ENCODE data around the gene MECR. TPM values are rescaled to one million over a fixed set of nuclear protein-coding genes. Genes with fewer than 3 reads are reported as not detected.

Gene MECR
- total RNA-seq, 1 experiment from 2014 or later = 25.3 TPM

DNA sequence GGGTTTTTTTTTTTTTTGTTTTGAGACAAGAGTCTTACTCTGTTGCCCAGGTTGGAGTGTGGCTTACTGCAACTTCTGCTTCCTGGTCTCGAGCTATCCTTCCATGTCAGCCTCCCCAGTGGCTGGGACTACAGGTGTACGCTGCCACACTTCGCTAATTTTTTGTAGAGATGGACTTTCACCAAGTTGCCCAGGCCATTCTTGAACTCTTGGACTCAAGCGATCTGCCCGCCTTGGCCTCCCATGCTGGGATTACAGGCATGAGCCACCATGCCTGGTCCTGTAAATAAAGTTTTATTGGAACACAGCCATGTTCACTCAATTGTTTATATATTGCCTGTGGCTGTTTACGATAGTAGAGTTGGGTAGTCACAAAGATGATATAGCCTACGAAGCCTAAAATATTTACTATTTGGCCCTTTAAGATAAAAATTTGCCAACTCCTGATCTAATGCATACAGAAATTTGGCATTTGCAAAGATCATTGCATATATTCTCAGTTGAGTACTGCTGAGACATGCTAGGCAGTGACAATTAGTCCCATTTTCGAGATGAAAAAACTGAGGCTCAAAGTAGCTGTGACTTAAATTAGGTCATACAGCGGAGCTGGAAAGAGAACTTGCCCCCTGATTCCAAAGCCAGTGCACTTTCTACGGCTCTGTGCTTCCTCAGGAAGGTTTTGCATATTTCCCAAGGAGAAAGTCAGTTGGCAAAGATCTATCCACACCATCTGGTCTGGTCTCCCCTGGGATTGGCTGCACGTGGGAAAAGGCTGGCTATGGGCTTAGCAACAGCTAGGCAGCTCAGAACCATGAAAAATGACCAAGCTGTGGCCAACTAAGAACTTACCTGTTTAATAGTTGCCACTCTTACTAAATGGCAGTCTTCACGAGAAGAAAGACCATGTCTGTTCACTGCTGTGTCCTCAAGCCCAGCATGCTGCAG, 19.4 kb downstream of the MECR start:
- Histone ChIP-seq H4K20me1 (ENCODE audit: insufficient read depth, low read depth, low read length) (no peaks in the 10 kb centered on the region), H3K27me3 (ENCODE audit: low read length) (no peaks in the 10 kb centered on the region), H3K9me2 (replicated peaks; ENCODE audit: insufficient read depth, low read length) (no peaks in the 10 kb centered on the region), H3K79me2 (ENCODE audit: low read length) (no peaks in the 10 kb centered on the region), H3K27ac (ENCODE audit: low read length) (no peak overlapping the region), H3K4me2 (ENCODE audit: low read depth, low read length, poor library complexity, severe bottlenecking) (no peak overlapping the region), H3K9me3 (ENCODE audit: low read length) (no peaks in the 10 kb centered on the region), H3K9ac (ENCODE audit: low read length) (no peak overlapping the region), H2AFZ (ENCODE audit: low read length) (no peak overlapping the region), H3K4me1 (ENCODE audit: low read length) (no peaks in the 10 kb centered on the region; the same call in 1 of the 2 replicates), H3K36me3 (ENCODE audit: insufficient read depth, low read length) (peaks cover 8% of the 10 kb centered on the region; the same call in 1 of the 2 replicates), H3K4me3 (ENCODE audit: low read length) (no peak overlapping the region)
- DNase-seq = no peak

DNA sequence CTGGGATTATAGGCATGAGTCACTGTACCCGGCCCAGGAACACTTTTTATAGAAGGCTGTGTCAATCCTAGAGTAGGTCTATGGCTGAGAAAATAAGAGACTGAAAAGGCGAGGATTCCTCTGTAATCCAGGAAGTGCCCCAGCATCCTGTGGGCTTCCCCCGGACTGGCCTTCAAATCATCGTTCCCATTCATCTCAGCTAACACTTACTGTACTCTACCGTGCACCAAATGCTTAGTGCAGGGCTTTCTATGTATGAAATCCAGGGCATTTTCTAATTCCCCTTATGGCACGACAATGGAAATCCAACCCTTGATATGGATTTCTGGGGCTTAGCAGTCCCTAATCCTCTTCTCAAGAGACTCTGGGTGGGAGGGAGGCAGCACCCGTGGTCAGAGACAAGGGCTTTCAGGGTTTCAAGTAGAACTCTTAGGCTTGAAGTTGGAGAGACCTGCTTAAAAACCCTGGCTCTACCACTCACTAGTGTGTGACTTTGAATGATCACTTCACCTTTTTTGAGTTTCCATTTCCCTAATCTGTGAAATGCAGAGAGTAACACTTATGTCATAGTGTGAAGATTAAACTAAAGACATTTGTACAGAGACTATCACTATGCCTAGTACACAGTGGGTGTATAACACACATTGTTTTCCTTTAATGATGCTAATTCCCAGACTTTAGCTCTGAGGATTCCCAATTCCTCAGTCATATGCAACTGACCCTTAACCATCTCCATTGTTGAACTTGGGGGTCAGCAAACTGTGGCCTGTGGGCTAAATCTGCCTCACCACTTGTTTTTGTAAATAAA, 20.3 kb downstream of the MECR start:
- Histone ChIP-seq H3K9ac (ENCODE audit: low read length) (no peak overlapping the region), H3K4me2 (ENCODE audit: low read depth, low read length, poor library complexity, severe bottlenecking) (no peak overlapping the region), H4K20me1 (ENCODE audit: insufficient read depth, low read depth, low read length) (no peaks in the 10 kb centered on the region), H3K9me3 (ENCODE audit: low read length) (no peaks in the 10 kb centered on the region), H3K79me2 (ENCODE audit: low read length) (no peaks in the 10 kb centered on the region), H3K9me2 (replicated peaks; ENCODE audit: insufficient read depth, low read length) (no peaks in the 10 kb centered on the region), H3K27ac (ENCODE audit: low read length) (no peak overlapping the region), H3K4me1 (ENCODE audit: low read length) (no peaks in the 10 kb centered on the region; the same call in 1 of the 2 replicates), H3K36me3 (ENCODE audit: insufficient read depth, low read length) (peaks cover 8% of the 10 kb centered on the region; the same call in 1 of the 2 replicates), H2AFZ (ENCODE audit: low read length) (no peak overlapping the region), H3K4me3 (ENCODE audit: low read length) (no peak overlapping the region), H3K27me3 (ENCODE audit: low read length) (no peaks in the 10 kb centered on the region)
- DNase-seq = no peak

DNA sequence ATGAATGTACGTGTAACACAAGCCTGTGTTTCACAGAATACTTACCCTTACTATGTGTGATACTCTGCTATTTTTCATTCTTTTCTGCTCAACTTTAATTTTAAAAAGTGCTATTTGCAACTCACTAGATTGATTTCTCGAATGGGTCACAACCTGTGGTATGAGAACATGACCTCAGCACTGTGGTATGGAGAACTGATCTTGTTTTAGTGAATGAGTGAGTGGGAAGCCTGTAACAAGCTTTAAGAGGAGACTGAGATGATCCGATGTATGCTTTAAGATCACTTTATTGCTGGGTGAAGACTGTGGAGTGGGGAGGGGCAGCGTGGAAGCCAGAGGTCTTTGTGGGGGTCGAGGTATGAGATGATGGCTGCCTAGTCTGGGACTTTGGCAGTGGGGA, 21.6 kb downstream of the MECR start:
- H3K4me3 ChIP-seq (ENCODE audit: low read length) = no peak overlapping the region
- H3K27me3 ChIP-seq (ENCODE audit: low read length) = no peaks in the 10 kb centered on the region
- no peaks in the 10 kb centered on the region for H3K9me3 ChIP-seq (ENCODE audit: low read length)
- no peak overlapping the region for H3K27ac ChIP-seq (ENCODE audit: low read length)
- H2AFZ ChIP-seq (ENCODE audit: low read length) = no peak overlapping the region
- H3K9me2 ChIP-seq (replicated peaks; ENCODE audit: insufficient read depth, low read length) = no peaks in the 10 kb centered on the region
- no peaks in the 10 kb centered on the region for H4K20me1 ChIP-seq (ENCODE audit: insufficient read depth, low read depth, low read length)
- no peak for DNase-seq
- H3K79me2 ChIP-seq (ENCODE audit: low read length) = no peaks in the 10 kb centered on the region
- no peak overlapping the region for H3K4me2 ChIP-seq (ENCODE audit: low read depth, low read length, poor library complexity, severe bottlenecking)
- H3K4me1 ChIP-seq (ENCODE audit: low read length) = no peaks in the 10 kb centered on the region; the same call in 1 of the 2 replicates
- no peak overlapping the region for H3K9ac ChIP-seq (ENCODE audit: low read length)
- peaks cover 5% of the 10 kb centered on the region; the same call in 1 of the 2 replicates for H3K36me3 ChIP-seq (ENCODE audit: insufficient read depth, low read length)

DNA sequence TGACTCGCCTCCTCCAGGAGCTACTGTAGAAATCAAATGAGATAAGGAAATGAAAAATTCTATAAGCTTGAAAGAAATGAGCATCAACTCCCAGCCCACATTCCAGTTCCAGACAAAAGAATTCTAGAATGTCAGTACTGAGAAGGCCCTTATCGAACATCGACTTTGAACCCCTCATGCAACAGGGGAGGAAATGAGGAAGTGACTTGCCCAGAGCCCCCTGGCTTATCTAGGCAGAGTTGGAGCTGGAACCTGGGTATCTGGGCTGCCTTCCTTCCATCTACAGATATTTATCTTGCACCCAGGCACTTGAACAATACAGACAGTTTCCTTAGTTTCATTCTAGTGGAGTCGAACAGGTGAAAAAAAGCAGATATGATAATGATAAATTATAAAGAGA, 22.3 kb downstream of the MECR start:
- no peaks in the 10 kb centered on the region for H3K9me2 ChIP-seq (replicated peaks; ENCODE audit: insufficient read depth, low read length)
- no peak overlapping the region for H2AFZ ChIP-seq (ENCODE audit: low read length)
- H4K20me1 ChIP-seq (ENCODE audit: insufficient read depth, low read depth, low read length) = no peaks in the 10 kb centered on the region
- H3K27me3 ChIP-seq (ENCODE audit: low read length) = no peaks in the 10 kb centered on the region
- H3K9me3 ChIP-seq (ENCODE audit: low read length) = no peaks in the 10 kb centered on the region
- no peak overlapping the region for H3K4me2 ChIP-seq (ENCODE audit: low read depth, low read length, poor library complexity, severe bottlenecking)
- H3K4me1 ChIP-seq (ENCODE audit: low read length) = no peaks in the 10 kb centered on the region; the same call in 1 of the 2 replicates
- no peaks in the 10 kb centered on the region for H3K79me2 ChIP-seq (ENCODE audit: low read length)
- no peak for DNase-seq
- no peak overlapping the region for H3K4me3 ChIP-seq (ENCODE audit: low read length)
- H3K27ac ChIP-seq (ENCODE audit: low read length) = no peak overlapping the region
- no peak overlapping the region for H3K9ac ChIP-seq (ENCODE audit: low read length)
- peaks cover 7% of the 10 kb centered on the region; the same call in 1 of the 2 replicates for H3K36me3 ChIP-seq (ENCODE audit: insufficient read depth, low read length)

DNA sequence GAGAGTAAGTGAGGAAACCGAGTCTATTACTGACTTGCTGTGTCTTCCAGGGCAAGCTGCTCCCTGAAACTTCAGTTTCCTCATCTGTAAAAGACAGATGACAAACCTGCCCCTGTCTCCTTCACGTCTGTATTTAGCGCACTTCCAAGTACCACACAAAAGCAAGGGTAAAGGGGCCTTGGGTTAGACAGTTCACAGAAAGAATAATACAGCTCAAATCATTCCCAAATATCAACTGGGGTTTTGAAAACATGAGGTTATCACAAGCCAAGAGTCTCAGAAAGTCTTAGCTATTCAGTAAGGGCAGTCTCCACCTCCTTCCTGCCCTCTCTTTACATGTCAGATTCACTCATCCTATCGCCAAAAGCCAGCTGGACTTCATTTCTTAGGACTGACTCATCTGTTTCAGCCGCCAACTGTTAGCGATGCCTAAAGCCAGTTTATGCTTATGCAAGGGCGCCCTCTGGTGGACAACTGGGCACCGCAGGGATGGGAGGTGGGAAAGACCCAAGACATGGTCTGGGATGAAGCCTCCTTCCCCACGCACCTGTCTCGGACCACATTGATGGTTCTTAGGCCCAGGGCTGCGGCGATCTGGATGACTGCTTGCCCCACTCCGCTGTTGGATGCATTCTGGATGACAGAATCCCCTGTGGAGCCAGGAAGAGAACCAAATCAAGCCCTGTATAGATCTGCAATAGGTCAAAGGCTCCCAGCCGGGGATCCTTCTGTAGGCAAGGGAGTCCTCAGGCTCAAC, 28.0 kb downstream of the MECR start:
- Histone ChIP-seq H3K4me1 (ENCODE audit: low read length) (no peaks in the 10 kb centered on the region), H3K27ac (ENCODE audit: low read length) (no peak overlapping the region), H3K9me2 (replicated peaks; ENCODE audit: insufficient read depth, low read length) (no peaks in the 10 kb centered on the region), H3K9ac (ENCODE audit: low read length) (no peak overlapping the region), H4K20me1 (ENCODE audit: insufficient read depth, low read depth, low read length) (peaks cover 4% of the 10 kb centered on the region), H3K4me2 (ENCODE audit: low read depth, low read length, poor library complexity, severe bottlenecking) (no peak overlapping the region), H3K4me3 (ENCODE audit: low read length) (no peak overlapping the region), H2AFZ (ENCODE audit: low read length) (no peak overlapping the region), H3K36me3 (ENCODE audit: insufficient read depth, low read length) (peaks cover 25% of the 10 kb centered on the region), H3K27me3 (ENCODE audit: low read length) (no peaks in the 10 kb centered on the region), H3K9me3 (ENCODE audit: low read length) (no peaks in the 10 kb centered on the region), H3K79me2 (ENCODE audit: low read length) (no peaks in the 10 kb centered on the region)
- peak; percentile 93 for DNase-seq

DNA sequence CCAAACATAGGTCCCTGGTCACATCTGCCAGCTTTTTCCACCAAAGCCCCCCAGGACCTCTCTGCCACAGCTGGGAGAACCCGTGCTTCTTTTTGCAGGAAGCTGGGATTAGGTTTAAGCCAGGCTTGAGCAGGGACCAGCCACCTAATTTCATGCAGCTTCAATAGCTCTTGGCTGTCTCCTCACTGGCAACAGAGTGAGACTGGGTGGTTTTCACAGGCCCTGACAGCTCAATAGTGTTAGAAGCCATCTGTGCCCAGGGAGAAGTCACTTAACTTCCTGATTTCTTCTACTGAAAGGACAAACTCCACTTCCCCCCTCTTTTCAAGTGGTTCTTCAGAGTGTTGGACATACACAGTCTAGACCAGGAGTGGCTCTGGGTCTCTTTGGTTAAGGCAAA, 28.7 kb downstream of the MECR start:
- Histone ChIP-seq H3K27ac (ENCODE audit: low read length) (no peak overlapping the region), H3K36me3 (ENCODE audit: insufficient read depth, low read length) (peaks cover 25% of the 10 kb centered on the region), H3K79me2 (ENCODE audit: low read length) (no peaks in the 10 kb centered on the region), H3K9me3 (ENCODE audit: low read length) (no peaks in the 10 kb centered on the region), H3K9me2 (replicated peaks; ENCODE audit: insufficient read depth, low read length) (no peaks in the 10 kb centered on the region), H3K4me3 (ENCODE audit: low read length) (no peak overlapping the region), H2AFZ (ENCODE audit: low read length) (no peak overlapping the region), H3K4me2 (ENCODE audit: low read depth, low read length, poor library complexity, severe bottlenecking) (no peak overlapping the region), H4K20me1 (ENCODE audit: insufficient read depth, low read depth, low read length) (peaks cover 4% of the 10 kb centered on the region), H3K4me1 (ENCODE audit: low read length) (no peaks in the 10 kb centered on the region), H3K9ac (ENCODE audit: low read length) (no peak overlapping the region), H3K27me3 (ENCODE audit: low read length) (no peaks in the 10 kb centered on the region)
- no peak for DNase-seq

DNA sequence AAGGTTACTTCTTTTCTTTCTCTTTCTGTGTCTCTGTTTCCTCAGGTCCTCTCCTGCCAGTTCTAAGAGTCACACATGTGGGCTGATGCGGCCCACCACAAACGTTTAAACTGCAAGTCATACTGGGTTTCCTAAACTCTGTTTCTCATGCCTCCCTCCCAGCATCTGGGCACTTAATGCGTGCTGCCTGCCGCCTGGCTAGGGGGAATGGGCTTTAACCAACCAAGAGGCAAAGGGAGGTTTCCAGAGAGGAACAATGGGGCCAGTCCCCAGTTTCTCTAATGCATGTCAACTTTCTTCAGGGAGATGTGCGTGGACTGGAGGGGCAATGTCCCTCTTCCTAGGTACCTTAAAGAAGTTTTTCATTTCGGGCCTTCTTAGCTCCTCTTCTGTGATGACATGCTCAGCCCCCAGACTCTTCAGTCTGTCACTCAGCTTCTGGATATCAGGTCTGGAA, 29.1 kb downstream of the MECR start:
- DNase-seq = no peak
- no peak overlapping the region for H3K9ac ChIP-seq (ENCODE audit: low read length)
- H3K4me1 ChIP-seq (ENCODE audit: low read length) = no peaks in the 10 kb centered on the region

More for the DNA sequence above, 29.1 kb downstream of the MECR start:
- Histone ChIP-seq H2AFZ (ENCODE audit: low read length) (no peak overlapping the region), H3K27me3 (ENCODE audit: low read length) (no peaks in the 10 kb centered on the region), H3K9me3 (ENCODE audit: low read length) (no peaks in the 10 kb centered on the region), H3K36me3 (ENCODE audit: insufficient read depth, low read length) (peaks cover 25% of the 10 kb centered on the region), H3K9me2 (replicated peaks; ENCODE audit: insufficient read depth, low read length) (no peaks in the 10 kb centered on the region), H3K4me2 (ENCODE audit: low read depth, low read length, poor library complexity, severe bottlenecking) (no peak overlapping the region), H3K27ac (ENCODE audit: low read length) (no peak overlapping the region), H3K79me2 (ENCODE audit: low read length) (no peaks in the 10 kb centered on the region), H4K20me1 (ENCODE audit: insufficient read depth, low read depth, low read length) (peaks cover 4% of the 10 kb centered on the region), H3K4me3 (ENCODE audit: low read length) (no peak overlapping the region)
